HepG2 (cell line): ENCODE results near the gene SCYGR4. TPM values are rescaled to one million over a fixed set of nuclear protein-coding genes. Genes with fewer than 3 reads are reported as not detected.

Experiments
- AKAP8 ChIP-seq: sonication (generic); formaldehyde crosslinking; IDR thresholded peaks from 2 replicates; pipeline ENCODE4 v1.5.1; 2020; ENCODE audit warnings: mild to moderate bottlenecking, missing genetic modification reagents
- FOXJ3 ChIP-seq: sonication (generic); formaldehyde crosslinking; IDR thresholded peaks from 2 replicates; pipeline ENCODE4 v1.4.0; 2020; ENCODE audit warnings: missing genetic modification reagents, mild to moderate bottlenecking, borderline replicate concordance
- HNRNPK ChIP-seq: fragments of 200-400 bp; formaldehyde crosslinking; IDR thresholded peaks from 2 replicates; pipeline ENCODE4 v1.6.1; 2018; ENCODE audit warnings: low read length, low read depth, moderate library complexity, mild to moderate bottlenecking; ENCODE audit not compliant: poor library complexity, severe bottlenecking
- KAT7 ChIP-seq: IDR thresholded peaks from 2 replicates; pipeline ENCODE4 v1.6.1; 2018; ENCODE audit warnings: borderline replicate concordance, missing compliant biosample characterization
- MBNL3 ChIP-seq: fragments of 250-450 bp; sonication (Bioruptor Pico); conservative IDR thresholded peaks from 2 replicates; pipeline ENCODE4 v1.8.0; 2022; ENCODE audit warnings: mild to moderate bottlenecking, inconsistent platforms
- MXD4 ChIP-seq: IDR thresholded peaks from 2 replicates; pipeline ENCODE4 v1.6.1; 2016; ENCODE audit warnings: mild to moderate bottlenecking, missing biosample characterization, missing genetic modification reagents
- MXI1 ChIP-seq: IDR thresholded peaks from 3 replicates; pipeline ENCODE4 v1.6.1; 2012; ENCODE audit warnings: low read depth, low read length, inconsistent platforms, borderline replicate concordance
- PAX8 ChIP-seq: sonication (generic); formaldehyde crosslinking; IDR thresholded peaks from 2 replicates; pipeline ENCODE4 v1.8.0; 2022; ENCODE audit warnings: mild to moderate bottlenecking, missing genetic modification reagents, borderline replicate concordance
- SOX13 ChIP-seq, 3 experiments: fragments of 450-650 bp in 1 of 3; sonication (generic) in 1 of 3; formaldehyde crosslinking in 1 of 3; IDR thresholded peaks in 2 of 3; conservative IDR thresholded peaks in 1 of 3; 2 replicates each; pipeline versions ENCODE4 v1.5.0 to v1.6.1; 2016 to 2020; ENCODE audit warnings: antibody characterized with exemption in 1 of 3, mild to moderate bottlenecking in 1 of 3, missing compliant biosample characterization in 1 of 3, missing genetic modification reagents in 1 of 3, moderate library complexity in 1 of 3
- ZBTB1 ChIP-seq: sonication (generic); formaldehyde crosslinking; IDR thresholded peaks from 2 replicates; pipeline ENCODE4 v1.4.0; 2020; ENCODE audit warnings: missing genetic modification reagents, borderline replicate concordance
- ZFAT ChIP-seq: sonication (generic); formaldehyde crosslinking; conservative IDR thresholded peaks from 2 replicates; pipeline ENCODE4 v1.8.1; 2023; ENCODE audit warnings: missing genetic modification reagents, inconsistent platforms
- ZNF160 ChIP-seq: sonication (generic); formaldehyde crosslinking; IDR thresholded peaks from 2 replicates; pipeline ENCODE4 v1.8.0; 2022; ENCODE audit warnings: mild to moderate bottlenecking, inconsistent platforms, missing genetic modification reagents
- ZNF20 ChIP-seq: sonication (generic); formaldehyde crosslinking; IDR thresholded peaks from 2 replicates; pipeline ENCODE4 v1.4.0; 2020; ENCODE audit warnings: mild to moderate bottlenecking, moderate library complexity, missing genetic modification reagents
- ZNF205 ChIP-seq: IDR thresholded peaks from 2 replicates; pipeline ENCODE4 v1.6.1; 2018; ENCODE audit warnings: missing biosample characterization, missing genetic modification reagents
- ZNF256 ChIP-seq: sonication (generic); formaldehyde crosslinking; conservative IDR thresholded peaks from 2 replicates; pipeline ENCODE4 v1.4.0; 2020; ENCODE audit warnings: missing genetic modification reagents
- ZNF614 ChIP-seq: IDR thresholded peaks from 2 replicates; pipeline ENCODE4 v1.6.1; 2018; ENCODE audit warnings: missing biosample characterization, missing genetic modification reagents, inconsistent platforms, borderline replicate concordance
- ZNF7 ChIP-seq: IDR thresholded peaks from 2 replicates; pipeline ENCODE4 v1.6.1; 2016; ENCODE audit warnings: missing biosample characterization, missing genetic modification reagents
- polyA plus RNA-seq, 8 experiments: library from polyadenylated mRNA; depleted of rRNA in 3 of 8; stranded (reverse) in 7 of 8; unstranded in 1 of 8; fragments of >200 nt; fragmentation: Illumina TruSeq in 4 of 8; extraction: Trizol in 4 of 8; gene quantifications; 2 replicates each; pipeline versions ENCODE4 v1.2.1 to v1.2.3, GENCODE V29; 2011 to 2016; ENCODE audit warnings: low read depth in 4 of 8, missing spikeins in 1 of 8, mixed read lengths in 1 of 8; ENCODE audit not compliant: insufficient read depth in 1 of 8
- total RNA-seq, 5 experiments: library from RNA; depleted of rRNA; stranded (reverse); fragments of >200 nt; fragmentation: Illumina TruSeq; extraction: Trizol; gene quantifications; 2 replicates each; pipeline ENCODE4 v1.2.3, GENCODE V29; 2016; ENCODE audit warnings: low read depth in 1 of 5
- TF ChIP-seq, protein P1 (sequence below): sonication (generic); formaldehyde crosslinking; IDR thresholded peaks from 2 replicates; pipeline ENCODE4 v1.4.0; 2020; ENCODE audit warnings: mild to moderate bottlenecking, missing genetic modification reagents
- TF ChIP-seq, protein P2 (sequence below): IDR thresholded peaks from 2 replicates; pipeline ENCODE4 v1.6.1; 2016; ENCODE audit warnings: missing compliant biosample characterization, missing genetic modification reagents, borderline replicate concordance
- TF ChIP-seq, protein P3 (sequence below): IDR thresholded peaks from 2 replicates; pipeline ENCODE4 v1.6.1; 2018; ENCODE audit warnings: missing genetic modification reagents, mild to moderate bottlenecking, missing compliant biosample characterization
- TF ChIP-seq, protein P4 (sequence below): sonication (generic); formaldehyde crosslinking; IDR thresholded peaks from 2 replicates; pipeline ENCODE4 v1.4.0; 2020; ENCODE audit warnings: mild to moderate bottlenecking, low read depth, missing genetic modification reagents
- TF ChIP-seq, protein P5 (sequence below): sonication (generic); formaldehyde crosslinking; IDR thresholded peaks from 2 replicates; pipeline ENCODE4 v1.8.0; 2022; ENCODE audit warnings: mild to moderate bottlenecking, missing genetic modification reagents, borderline replicate concordance
- TF ChIP-seq, protein P6 (sequence below): sonication (generic); formaldehyde crosslinking; IDR thresholded peaks from 2 replicates; pipeline ENCODE4 v1.4.0; 2020; ENCODE audit warnings: mild to moderate bottlenecking, low read depth, missing genetic modification reagents

The SCYGR4 gene
- total and polyA plus RNA-seq, 2 of the 13 experiments (the other 11 are each of a cell fraction or from before 2014, with no cell fraction given): not detected

DNA sequence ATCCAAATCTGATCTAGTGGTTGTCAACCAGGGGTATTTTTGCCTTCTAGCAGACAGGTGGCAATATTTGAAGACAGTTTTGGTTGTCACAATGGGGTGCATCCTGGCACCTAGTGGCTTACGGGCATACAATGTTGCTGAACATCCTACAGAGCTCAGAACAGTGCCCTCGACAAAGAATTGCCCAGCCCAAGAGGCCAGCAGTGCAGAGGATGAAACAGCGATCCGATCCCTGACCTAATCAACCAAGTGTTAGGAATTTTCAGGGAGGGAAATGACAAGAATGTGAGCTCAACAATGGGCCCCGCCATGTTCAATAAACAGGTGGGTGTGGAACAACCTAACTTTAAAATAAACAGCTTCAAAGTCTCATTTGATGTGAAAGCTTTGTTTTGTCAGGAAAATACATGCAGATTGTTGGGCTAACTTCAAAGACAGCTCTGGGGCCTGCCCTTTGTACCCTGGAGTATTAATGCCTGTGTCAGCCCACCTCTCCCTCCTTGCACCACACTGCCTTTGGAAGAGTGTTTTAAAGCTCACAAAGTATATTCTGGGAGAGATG, 26.8 kb downstream of the SCYGR4 start (continued):
- TF ChIP-seq, protein P1, sequence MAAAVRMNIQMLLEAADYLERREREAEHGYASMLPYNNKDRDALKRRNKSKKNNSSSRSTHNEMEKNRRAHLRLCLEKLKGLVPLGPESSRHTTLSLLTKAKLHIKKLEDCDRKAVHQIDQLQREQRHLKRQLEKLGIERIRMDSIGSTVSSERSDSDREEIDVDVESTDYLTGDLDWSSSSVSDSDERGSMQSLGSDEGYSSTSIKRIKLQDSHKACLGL (CRISPR knock-in tag): no peak
- TF ChIP-seq, protein P2, sequence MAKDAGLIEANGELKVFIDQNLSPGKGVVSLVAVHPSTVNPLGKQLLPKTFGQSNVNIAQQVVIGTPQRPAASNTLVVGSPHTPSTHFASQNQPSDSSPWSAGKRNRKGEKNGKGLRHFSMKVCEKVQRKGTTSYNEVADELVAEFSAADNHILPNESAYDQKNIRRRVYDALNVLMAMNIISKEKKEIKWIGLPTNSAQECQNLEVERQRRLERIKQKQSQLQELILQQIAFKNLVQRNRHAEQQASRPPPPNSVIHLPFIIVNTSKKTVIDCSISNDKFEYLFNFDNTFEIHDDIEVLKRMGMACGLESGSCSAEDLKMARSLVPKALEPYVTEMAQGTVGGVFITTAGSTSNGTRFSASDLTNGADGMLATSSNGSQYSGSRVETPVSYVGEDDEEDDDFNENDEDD: no peak
- peak; percentile 73; the same call in 1 of the 2 replicates for TF ChIP-seq ZNF205 (CRISPR knock-in tag)
- no peak for TF ChIP-seq PAX8 (CRISPR knock-in tag)
- TF ChIP-seq AKAP8 (CRISPR knock-in tag): 0 out of 2 replicates have a peak, but pooled peaks have one; percentile 46
- no peak for TF ChIP-seq MXI1
- TF ChIP-seq MBNL3 (CRISPR knock-in tag): no peak
- no peak for TF ChIP-seq MXD4
- TF ChIP-seq, protein P3, sequence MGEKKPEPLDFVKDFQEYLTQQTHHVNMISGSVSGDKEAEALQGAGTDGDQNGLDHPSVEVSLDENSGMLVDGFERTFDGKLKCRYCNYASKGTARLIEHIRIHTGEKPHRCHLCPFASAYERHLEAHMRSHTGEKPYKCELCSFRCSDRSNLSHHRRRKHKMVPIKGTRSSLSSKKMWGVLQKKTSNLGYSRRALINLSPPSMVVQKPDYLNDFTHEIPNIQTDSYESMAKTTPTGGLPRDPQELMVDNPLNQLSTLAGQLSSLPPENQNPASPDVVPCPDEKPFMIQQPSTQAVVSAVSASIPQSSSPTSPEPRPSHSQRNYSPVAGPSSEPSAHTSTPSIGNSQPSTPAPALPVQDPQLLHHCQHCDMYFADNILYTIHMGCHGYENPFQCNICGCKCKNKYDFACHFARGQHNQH (CRISPR knock-in tag): peak; percentile 59; the same call in 1 of the 2 replicates
- TF ChIP-seq, protein P4, sequence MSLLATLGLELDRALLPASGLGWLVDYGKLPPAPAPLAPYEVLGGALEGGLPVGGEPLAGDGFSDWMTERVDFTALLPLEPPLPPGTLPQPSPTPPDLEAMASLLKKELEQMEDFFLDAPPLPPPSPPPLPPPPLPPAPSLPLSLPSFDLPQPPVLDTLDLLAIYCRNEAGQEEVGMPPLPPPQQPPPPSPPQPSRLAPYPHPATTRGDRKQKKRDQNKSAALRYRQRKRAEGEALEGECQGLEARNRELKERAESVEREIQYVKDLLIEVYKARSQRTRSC (CRISPR knock-in tag): no peak
- TF ChIP-seq ZNF20 (CRISPR knock-in tag): no peak
- TF ChIP-seq SOX13 (IDR thresholded peaks at IDR 0.05): peak; percentile 100
- peak in 1 of 2 experiments; percentile 100; a peak in 2 of 4 replicates for TF ChIP-seq SOX13 (CRISPR knock-in tag; conservative IDR thresholded peaks at IDR 0.05 in 1 of 2, IDR thresholded peaks at IDR 0.05 in 1 of 2)
- TF ChIP-seq, protein P5, sequence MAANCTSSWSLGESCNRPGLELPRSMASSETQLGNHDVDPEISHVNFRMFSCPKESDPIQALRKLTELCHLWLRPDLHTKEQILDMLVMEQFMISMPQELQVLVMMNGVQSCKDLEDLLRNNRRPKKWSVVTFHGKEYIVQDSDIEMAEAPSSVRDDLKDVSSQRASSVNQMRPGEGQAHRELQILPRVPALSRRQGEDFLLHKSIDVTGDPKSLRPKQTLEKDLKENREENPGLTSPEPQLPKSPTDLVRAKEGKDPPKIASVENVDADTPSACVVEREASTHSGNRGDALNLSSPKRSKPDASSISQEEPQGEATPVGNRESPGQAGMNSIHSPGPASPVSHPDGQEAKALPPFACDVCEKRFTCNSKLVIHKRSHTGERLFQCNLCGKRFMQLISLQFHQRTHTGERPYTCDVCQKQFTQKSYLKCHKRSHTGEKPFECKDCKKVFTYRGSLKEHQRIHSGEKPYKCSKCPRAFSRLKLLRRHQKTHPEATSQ (CRISPR knock-in tag): peak; percentile 75; the same call in 1 of the 2 replicates
- TF ChIP-seq HNRNPK: no peak
- TF ChIP-seq ZFAT (CRISPR knock-in tag): no peak
- no peak for TF ChIP-seq ZNF256 (CRISPR knock-in tag)
- no peak for TF ChIP-seq ZBTB1
- TF ChIP-seq ZNF160 (CRISPR knock-in tag): no peak
- no peak for TF ChIP-seq ZNF7 (CRISPR knock-in tag)
- no peak for TF ChIP-seq KAT7 (CRISPR knock-in tag)
- no peak; the same call in 1 of the 2 replicates for TF ChIP-seq ZNF614
- TF ChIP-seq, protein P6, sequence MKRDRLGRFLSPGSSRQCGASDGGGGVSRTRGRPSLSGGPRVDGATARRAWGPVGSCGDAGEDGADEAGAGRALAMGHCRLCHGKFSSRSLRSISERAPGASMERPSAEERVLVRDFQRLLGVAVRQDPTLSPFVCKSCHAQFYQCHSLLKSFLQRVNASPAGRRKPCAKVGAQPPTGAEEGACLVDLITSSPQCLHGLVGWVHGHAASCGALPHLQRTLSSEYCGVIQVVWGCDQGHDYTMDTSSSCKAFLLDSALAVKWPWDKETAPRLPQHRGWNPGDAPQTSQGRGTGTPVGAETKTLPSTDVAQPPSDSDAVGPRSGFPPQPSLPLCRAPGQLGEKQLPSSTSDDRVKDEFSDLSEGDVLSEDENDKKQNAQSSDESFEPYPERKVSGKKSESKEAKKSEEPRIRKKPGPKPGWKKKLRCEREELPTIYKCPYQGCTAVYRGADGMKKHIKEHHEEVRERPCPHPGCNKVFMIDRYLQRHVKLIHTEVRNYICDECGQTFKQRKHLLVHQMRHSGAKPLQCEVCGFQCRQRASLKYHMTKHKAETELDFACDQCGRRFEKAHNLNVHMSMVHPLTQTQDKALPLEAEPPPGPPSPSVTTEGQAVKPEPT (CRISPR knock-in tag): no peak
- TF ChIP-seq FOXJ3: peak; percentile 86; the same call in 1 of the 2 replicates
